ENCODE data around the gene HOXB6.

HOXB6 gene

GRCh38 chr17:48624118-48624517 is 19.3 kb upstream of the HOXB6 start:
- in situ Hi-C loops (cut with HindIII; ENCODE audit: low pct_unique_long_range_greater_than_20kb, low sequenced_read_pairs), result no loop called here
- no peak for DNase-seq (ENCODE audit: low read depth in 1 of 2, low spot score in 1 of 2)
- TF ChIP-seq JUND (IDR thresholded peaks at IDR 0.05; ENCODE audit: low read depth), result no peak

GRCh38 chr17:48623583-48623982 is 18.8 kb upstream of the HOXB6 start:
- no peak for TF ChIP-seq JUND (IDR thresholded peaks at IDR 0.05; ENCODE audit: low read depth)
- in situ Hi-C loops (cut with HindIII; ENCODE audit: low pct_unique_long_range_greater_than_20kb, low sequenced_read_pairs), result no loop called here
- DNase-seq (ENCODE audit: low read depth in 1 of 2, low spot score in 1 of 2), result no peak

- TF ChIP-seq JUND (IDR thresholded peaks at IDR 0.05; ENCODE audit: low read depth), result no peak
- DNase-seq (ENCODE audit: low read depth in 1 of 2, low spot score in 1 of 2), result no peak
- in situ Hi-C loops (cut with HindIII; ENCODE audit: low pct_unique_long_range_greater_than_20kb, low sequenced_read_pairs), result no loop called here
Measured at GRCh38 chr17:48622857-48623256, 18.1 kb upstream of the HOXB6 start.

- no peak for TF ChIP-seq JUND (IDR thresholded peaks at IDR 0.05; ENCODE audit: low read depth)
- in situ Hi-C loops (cut with HindIII; ENCODE audit: low pct_unique_long_range_greater_than_20kb, low sequenced_read_pairs), result no loop called here
Measured at GRCh38 chr17:48621410-48622392, 16.9 kb upstream of the HOXB6 start.

GRCh38 chr17:48620461-48621139 is 15.8 kb upstream of the HOXB6 start:
- in situ Hi-C loops (cut with HindIII; ENCODE audit: low pct_unique_long_range_greater_than_20kb, low sequenced_read_pairs), result no loop called here
- no peak for DNase-seq (ENCODE audit: low read depth in 1 of 2, low spot score in 1 of 2)
- TF ChIP-seq JUND (IDR thresholded peaks at IDR 0.05; ENCODE audit: low read depth), result no peak

More at GRCh38 chr17:48621410-48622392, 16.9 kb upstream of the HOXB6 start:
- DNase-seq (ENCODE audit: low read depth in 1 of 2, low spot score in 1 of 2), result no peak

GRCh38 chr17:48619826-48620449 is 15.2 kb upstream of the HOXB6 start:
- in situ Hi-C loops (cut with HindIII; ENCODE audit: low pct_unique_long_range_greater_than_20kb, low sequenced_read_pairs), result no loop called here
- no peak for TF ChIP-seq JUND (IDR thresholded peaks at IDR 0.05; ENCODE audit: low read depth)
- DNase-seq (ENCODE audit: low read depth in 1 of 2, low spot score in 1 of 2), result no peak

- peak; percentile 89 to 100 for DNase-seq (ENCODE audit: low read depth in 1 of 2, low spot score in 1 of 2)
- TF ChIP-seq JUND (IDR thresholded peaks at IDR 0.05; ENCODE audit: low read depth), result no peak
- in situ Hi-C loops (cut with HindIII; ENCODE audit: low pct_unique_long_range_greater_than_20kb, low sequenced_read_pairs), result no loop called here
Measured at GRCh38 chr17:48618256-48618896, 13.6 kb upstream of the HOXB6 start.

- no peak for TF ChIP-seq JUND (IDR thresholded peaks at IDR 0.05; ENCODE audit: low read depth)
- no peak for DNase-seq (ENCODE audit: low read depth in 1 of 2, low spot score in 1 of 2)
- in situ Hi-C loops (cut with HindIII; ENCODE audit: low pct_unique_long_range_greater_than_20kb, low sequenced_read_pairs), result no loop called here
Measured at GRCh38 chr17:48617471-48618255, 12.9 kb upstream of the HOXB6 start.

- in situ Hi-C loops (cut with HindIII; ENCODE audit: low pct_unique_long_range_greater_than_20kb, low sequenced_read_pairs), result no loop called here
- TF ChIP-seq JUND (IDR thresholded peaks at IDR 0.05; ENCODE audit: low read depth), result no peak
- DNase-seq (ENCODE audit: low read depth in 1 of 2, low spot score in 1 of 2), result no peak
Measured at GRCh38 chr17:48616717-48617470, 12.1 kb upstream of the HOXB6 start.

- no peak for TF ChIP-seq JUND (IDR thresholded peaks at IDR 0.05; ENCODE audit: low read depth)
- no peak for DNase-seq (ENCODE audit: low read depth in 1 of 2, low spot score in 1 of 2)
- in situ Hi-C loops (cut with HindIII; ENCODE audit: low pct_unique_long_range_greater_than_20kb, low sequenced_read_pairs), result no loop called here
Measured at GRCh38 chr17:48615963-48616716, 11.4 kb upstream of the HOXB6 start.

All from T47D (cell line).